IMR-90 (cell line): ENCODE results near the gene PPAN. TPM values are rescaled to one million over a fixed set of nuclear protein-coding genes. Genes with fewer than 3 reads are reported as not detected.

Experiments used
- ATAC-seq: fragments of 200-7000 bp; cut with Tn5 transposase; 2 replicates; pipeline ENCODE4 v1.9.1; 2020; ENCODE audit warnings: low read depth, mild to moderate bottlenecking, moderate library complexity
- BruUV-seq: library from RNA; stranded (reverse); fragments of 400-500 nt; replicated peaks from 2 replicates; lab custom pipeline; 2021; lab: Mats Ljungman, UMichigan
- CTCF ChIA-PET: fragments of 300-600 bp; formaldehyde crosslinking; extraction: SDS; loops from one replicate; lab custom pipeline; 2021; ENCODE audit warnings: antibody characterized with exemption; lab: Yijun Ruan, JAX
- POLR2A ChIA-PET: fragments of 300-600 bp; sonication (Branson Sonifier 250); formaldehyde crosslinking; loops from one replicate; lab custom pipeline; 2022; ENCODE audit warnings: antibody characterized with exemption; ENCODE audit not compliant: unreplicated experiment; lab: Charles Lee
- DNase-seq: peaks from one replicate; pipeline ENCODE4 v3.0.0; 2013
- H2AFZ ChIP-seq: replicated peaks from 2 replicates; pipeline ENCODE3; 2013; ENCODE audit warnings: low read length, mild to moderate bottlenecking; ENCODE audit not compliant: poor library complexity
- H2AK5ac ChIP-seq: 2 replicates; pipeline ENCODE4 v1.6.1; 2013; ENCODE audit warnings: low read depth, low read length, inconsistent platforms
- H2AK9ac ChIP-seq: replicated peaks from 2 replicates; pipeline ENCODE3; 2013; ENCODE audit warnings: mild to moderate bottlenecking, low read depth, low read length, moderate library complexity; ENCODE audit not compliant: poor library complexity
- H2BK120ac ChIP-seq: 2 replicates; pipeline ENCODE4 v1.6.1; 2013; ENCODE audit warnings: low read depth, low read length, inconsistent platforms
- H2BK15ac ChIP-seq: 3 replicates; pipeline ENCODE4 v1.6.1; 2013; ENCODE audit warnings: low read depth, low read length, inconsistent platforms
- H2BK20ac ChIP-seq: 2 replicates; pipeline ENCODE4 v1.6.1; 2013; ENCODE audit warnings: low read depth, mild to moderate bottlenecking, inconsistent platforms, low read length, moderate library complexity
- H2BK5ac ChIP-seq: 2 replicates; pipeline ENCODE4 v1.6.1; 2013; ENCODE audit warnings: mild to moderate bottlenecking, low read depth, low read length, inconsistent platforms; ENCODE audit not compliant: poor library complexity, severe bottlenecking
- H3K14ac ChIP-seq: replicated peaks from 2 replicates; pipeline ENCODE4 v1.6.1; 2013; ENCODE audit warnings: low read depth, low read length, inconsistent platforms
- H3K18ac ChIP-seq: 2 replicates; pipeline ENCODE4 v1.6.1; 2013; ENCODE audit warnings: low read depth, low read length, control low read depth
- H3K23ac ChIP-seq: 2 replicates; pipeline ENCODE4 v1.6.1; 2013; ENCODE audit warnings: low read depth, low read length, inconsistent platforms
- H3K27ac ChIP-seq: 2 replicates; pipeline ENCODE4 v1.5.1; 2013; ENCODE audit warnings: mild to moderate bottlenecking, control low read depth, low read length; ENCODE audit not compliant: insufficient read depth
- H3K27me3 ChIP-seq: 2 replicates; pipeline ENCODE4 v1.6.1; 2013; ENCODE audit warnings: low read length; ENCODE audit not compliant: control insufficient read depth, insufficient read depth
- H3K36me3 ChIP-seq: 2 replicates; pipeline ENCODE4 v1.6.1; 2013; ENCODE audit warnings: low read length, mixed read lengths; ENCODE audit not compliant: control insufficient read depth, insufficient read depth
- H3K4ac ChIP-seq: 2 replicates; pipeline ENCODE4 v1.6.1; 2013; ENCODE audit warnings: low read depth, low read length, inconsistent platforms
- H3K4me1 ChIP-seq: 2 replicates; pipeline ENCODE4 v1.6.1; 2013; ENCODE audit warnings: low read length, mixed read lengths; ENCODE audit not compliant: control insufficient read depth, insufficient read depth
- H3K4me2 ChIP-seq: 2 replicates; pipeline ENCODE4 v1.6.1; 2013; ENCODE audit warnings: low read depth, mild to moderate bottlenecking, control low read depth, low read length, moderate library complexity
- H3K4me3 ChIP-seq: 2 replicates; pipeline ENCODE4 v1.5.1; 2013; ENCODE audit warnings: low read depth, mild to moderate bottlenecking, control low read depth, low read length, moderate library complexity; ENCODE audit not compliant: insufficient read depth
- H3K56ac ChIP-seq: 2 replicates; pipeline ENCODE4 v1.6.1; 2013; ENCODE audit warnings: low read length, inconsistent platforms; ENCODE audit not compliant: insufficient read depth; ENCODE audit errors: extremely low read depth
- H3K79me1 ChIP-seq, 2 experiments: 2 replicates each; pipeline ENCODE4 v1.6.1; 2013; ENCODE audit warnings: low read length in 2 of 2, inconsistent platforms in 1 of 2, low read depth in 1 of 2
- H3K9ac ChIP-seq: 2 replicates; pipeline ENCODE4 v1.6.1; 2013; ENCODE audit warnings: low read depth, low read length, control low read depth
- H3K9me1 ChIP-seq: 2 replicates; pipeline ENCODE4 v1.6.1; 2013; ENCODE audit warnings: low read length, inconsistent platforms; ENCODE audit not compliant: insufficient read depth
- H3K9me3 ChIP-seq: 2 replicates; pipeline ENCODE4 v1.6.1; 2013; ENCODE audit warnings: low read length; ENCODE audit not compliant: control insufficient read depth, insufficient read depth
- H4K20me1 ChIP-seq: 2 replicates; pipeline ENCODE4 v1.6.1; 2013; ENCODE audit warnings: low read length, inconsistent platforms; ENCODE audit not compliant: insufficient read depth
- H4K5ac ChIP-seq: 2 replicates; pipeline ENCODE4 v1.6.1; 2013; ENCODE audit warnings: mild to moderate bottlenecking, low read depth, low read length, control low read depth
- H4K8ac ChIP-seq, 2 experiments: 2 replicates each; pipeline ENCODE4 v1.6.1; 2013; ENCODE audit warnings: low read depth in 2 of 2, low read length in 2 of 2, control low read depth in 1 of 2, inconsistent platforms in 1 of 2
- H4K91ac ChIP-seq: 2 replicates; pipeline ENCODE4 v1.6.1; 2013; ENCODE audit warnings: low read depth, low read length, inconsistent platforms; ENCODE audit not compliant: insufficient read depth
- RCOR1 ChIP-seq: IDR thresholded peaks from 2 replicates; pipeline ENCODE4 v1.6.1; 2012; ENCODE audit warnings: mild to moderate bottlenecking, low read length, improper control_type of control experiment; ENCODE audit not compliant: insufficient replicate concordance
- SMC3 ChIP-seq: fragments of 150-350 bp; IDR thresholded peaks from 2 replicates; pipeline ENCODE4 v1.6.1; 2016; ENCODE audit warnings: low read depth, mild to moderate bottlenecking, antibody characterized with exemption, low read length, moderate library complexity
- WGBS, 2 experiments: methylation state at CpG; one replicate each; pipeline versions ENCODE4 v1.1.5 to v1.1.7; 2013; ENCODE audit warnings: missing lambda C conversion rate in 2 of 2; ENCODE audit not compliant: insufficient read length in 1 of 2; ENCODE audit errors: extremely low coverage in 2 of 2; 5-methylcytosine and 5-hydroxymethylcytosine counted together
- dilution Hi-C: fragments of 300-500 bp; cut with HindIII; formaldehyde crosslinking; loops from one replicate; pipeline ENCODE4 v1.14.3; 2018; ENCODE audit warnings: low sequenced_read_pairs; ENCODE audit not compliant: unreplicated experiment
- in situ Hi-C: fragments of 300-500 bp; cut with MboI; formaldehyde crosslinking; loops from 3 replicates; pipeline ENCODE4 v1.14.3; 2019; ENCODE audit warnings: low sequenced_read_pairs, inconsistent platforms, mixed read lengths
- intact Hi-C: fragments of 100-400 bp; cut with micrococcal nuclease; formaldehyde crosslinking; loops from 2 replicates; pipeline ENCODE4 v1.10.0; 2022
- polyA plus RNA-seq, 3 experiments: library from polyadenylated mRNA; depleted of rRNA; stranded (reverse); fragments of >200 nt; gene quantifications; 2 replicates each; pipeline ENCODE4 v1.2.3, GENCODE V29; 2012; ENCODE audit warnings: low replicate concordance in 1 of 3
- total RNA-seq: library from RNA; depleted of rRNA; stranded (reverse); fragments of >200 nt; gene quantifications from 2 replicates; pipeline ENCODE4 v1.2.3, GENCODE V29; 2012
- TF ChIP-seq, protein P1 (sequence below): conservative IDR thresholded peaks from 2 replicates; pipeline ENCODE4 v1.5.1; 2012; ENCODE audit warnings: mild to moderate bottlenecking, low read depth, low read length, improper control_type of control experiment

PPAN gene
- total and polyA plus RNA-seq, 2 of the 4 experiments (the other 2 are of a cell fraction) = 24.0 to 41.6 TPM

- ATAC-seq (no peak), DNase-seq (no peak)
- intact Hi-C loops = no loop called here
- Histone ChIP-seq H2BK20ac (no peak overlapping the region), H3K9me1 (no peaks in the 10 kb centered on the region), H3K4me2 (no peak overlapping the region), H2BK15ac (no peak overlapping the region), H4K8ac (no peak overlapping the region), H3K9ac (no peak overlapping the region), H3K36me3 (peaks cover 83% of the 10 kb centered on the region), H3K4me3 (no peak overlapping the region), H3K23ac (no peak overlapping the region), H3K4me1 (no peaks in the 10 kb centered on the region), H2BK120ac (no peak overlapping the region), H3K27me3 (no peaks in the 10 kb centered on the region), H3K4ac (no peak overlapping the region), H3K14ac (no peak overlapping the region), H4K91ac (no peak overlapping the region), H3K18ac (no peak overlapping the region), H2AK5ac (no peak overlapping the region), H2AFZ (no peak overlapping the region), H4K20me1 (no peaks in the 10 kb centered on the region), H2BK5ac (no peak overlapping the region), H4K5ac (no peak overlapping the region), H3K27ac (no peak overlapping the region), H3K56ac (no peak overlapping the region), H3K9me3 (no peaks in the 10 kb centered on the region), H3K79me1 (peaks cover 10 to 22% of the 10 kb centered on the region in 2 experiments; a peak in 3 of 4 replicates), H2AK9ac (no peak overlapping the region)
- ChIA-PET CTCF (no interaction called here), POLR2A (no interaction called here)
- WGBS, 2 experiments = 98% methylated on average over 6 of the region's 11 CpGs; no CpG with 5 or more reads in 1 of the 2 experiments
- in situ Hi-C loops = no loop called here
- dilution Hi-C loops = no loop called here
- no peak for TF ChIP-seq SMC3
- TF ChIP-seq, protein P1, sequence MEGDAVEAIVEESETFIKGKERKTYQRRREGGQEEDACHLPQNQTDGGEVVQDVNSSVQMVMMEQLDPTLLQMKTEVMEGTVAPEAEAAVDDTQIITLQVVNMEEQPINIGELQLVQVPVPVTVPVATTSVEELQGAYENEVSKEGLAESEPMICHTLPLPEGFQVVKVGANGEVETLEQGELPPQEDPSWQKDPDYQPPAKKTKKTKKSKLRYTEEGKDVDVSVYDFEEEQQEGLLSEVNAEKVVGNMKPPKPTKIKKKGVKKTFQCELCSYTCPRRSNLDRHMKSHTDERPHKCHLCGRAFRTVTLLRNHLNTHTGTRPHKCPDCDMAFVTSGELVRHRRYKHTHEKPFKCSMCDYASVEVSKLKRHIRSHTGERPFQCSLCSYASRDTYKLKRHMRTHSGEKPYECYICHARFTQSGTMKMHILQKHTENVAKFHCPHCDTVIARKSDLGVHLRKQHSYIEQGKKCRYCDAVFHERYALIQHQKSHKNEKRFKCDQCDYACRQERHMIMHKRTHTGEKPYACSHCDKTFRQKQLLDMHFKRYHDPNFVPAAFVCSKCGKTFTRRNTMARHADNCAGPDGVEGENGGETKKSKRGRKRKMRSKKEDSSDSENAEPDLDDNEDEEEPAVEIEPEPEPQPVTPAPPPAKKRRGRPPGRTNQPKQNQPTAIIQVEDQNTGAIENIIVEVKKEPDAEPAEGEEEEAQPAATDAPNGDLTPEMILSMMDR = no peak
- TF ChIP-seq RCOR1 = no peak
- BruUV-seq = no TSS peak
Observed at GRCh38 chr19:10158485-10158884, 52.3 kb downstream of the PPAN start.
